SH-SY5Y (cell line): ENCODE results near the gene CFAP77.

ENCODE experiments used
- GATA2 ChIP-seq: IDR thresholded peaks from 2 replicates; pipeline ENCODE4 v1.6.1; 2011; ENCODE audit warnings: mild to moderate bottlenecking, low read depth, low read length
- GATA3 ChIP-seq: IDR thresholded peaks from 2 replicates; pipeline ENCODE4 v1.6.1; 2011; ENCODE audit warnings: low read depth, mild to moderate bottlenecking, low read length, moderate library complexity

- TF ChIP-seq GATA3, result no peak
- TF ChIP-seq GATA2, result no peak
These were observed 77.4 kb downstream of the CFAP77 start for GRCh38 chr9:132487351-132487791.
